ENCODE data around the gene DNAJC19.

The DNAJC19 gene

DNA sequence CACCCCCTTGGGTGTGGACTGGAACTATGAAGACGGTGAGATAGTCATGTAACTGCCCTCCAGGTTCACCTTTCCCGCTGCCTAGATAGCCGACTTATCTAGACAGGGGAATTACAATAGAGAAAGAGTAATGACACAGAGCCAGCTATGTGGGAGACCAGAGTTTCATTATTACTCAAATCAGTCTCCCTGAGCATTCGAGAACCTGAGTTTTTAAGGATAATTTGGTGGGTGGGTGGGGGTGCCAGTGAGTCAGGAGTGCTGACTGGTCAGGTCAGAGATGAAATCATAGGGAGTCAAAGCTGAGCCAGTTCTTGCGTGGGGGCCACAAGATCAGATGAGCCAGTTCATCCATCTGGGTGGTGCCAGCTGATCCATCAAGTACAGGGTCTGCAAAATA lies 19.7 kb upstream of the DNAJC19 start:
- TF ChIP-seq FOXP2 (optimal IDR thresholded peaks at IDR 0.05; ENCODE audit: borderline replicate concordance, extremely low read depth, extremely low read length, insufficient read depth) (no peak), POLR2AphosphoS5 (IDR thresholded peaks at IDR 0.05; ENCODE audit: low read depth, low read length) (no peak), SIN3A (IDR thresholded peaks at IDR 0.05; ENCODE audit: borderline replicate concordance, insufficient read depth, low read length) (no peak), TAF1 (IDR thresholded peaks at IDR 0.05; ENCODE audit: borderline replicate concordance, insufficient read depth, low read length) (no peak)
- TF ChIP-seq, protein P1, sequence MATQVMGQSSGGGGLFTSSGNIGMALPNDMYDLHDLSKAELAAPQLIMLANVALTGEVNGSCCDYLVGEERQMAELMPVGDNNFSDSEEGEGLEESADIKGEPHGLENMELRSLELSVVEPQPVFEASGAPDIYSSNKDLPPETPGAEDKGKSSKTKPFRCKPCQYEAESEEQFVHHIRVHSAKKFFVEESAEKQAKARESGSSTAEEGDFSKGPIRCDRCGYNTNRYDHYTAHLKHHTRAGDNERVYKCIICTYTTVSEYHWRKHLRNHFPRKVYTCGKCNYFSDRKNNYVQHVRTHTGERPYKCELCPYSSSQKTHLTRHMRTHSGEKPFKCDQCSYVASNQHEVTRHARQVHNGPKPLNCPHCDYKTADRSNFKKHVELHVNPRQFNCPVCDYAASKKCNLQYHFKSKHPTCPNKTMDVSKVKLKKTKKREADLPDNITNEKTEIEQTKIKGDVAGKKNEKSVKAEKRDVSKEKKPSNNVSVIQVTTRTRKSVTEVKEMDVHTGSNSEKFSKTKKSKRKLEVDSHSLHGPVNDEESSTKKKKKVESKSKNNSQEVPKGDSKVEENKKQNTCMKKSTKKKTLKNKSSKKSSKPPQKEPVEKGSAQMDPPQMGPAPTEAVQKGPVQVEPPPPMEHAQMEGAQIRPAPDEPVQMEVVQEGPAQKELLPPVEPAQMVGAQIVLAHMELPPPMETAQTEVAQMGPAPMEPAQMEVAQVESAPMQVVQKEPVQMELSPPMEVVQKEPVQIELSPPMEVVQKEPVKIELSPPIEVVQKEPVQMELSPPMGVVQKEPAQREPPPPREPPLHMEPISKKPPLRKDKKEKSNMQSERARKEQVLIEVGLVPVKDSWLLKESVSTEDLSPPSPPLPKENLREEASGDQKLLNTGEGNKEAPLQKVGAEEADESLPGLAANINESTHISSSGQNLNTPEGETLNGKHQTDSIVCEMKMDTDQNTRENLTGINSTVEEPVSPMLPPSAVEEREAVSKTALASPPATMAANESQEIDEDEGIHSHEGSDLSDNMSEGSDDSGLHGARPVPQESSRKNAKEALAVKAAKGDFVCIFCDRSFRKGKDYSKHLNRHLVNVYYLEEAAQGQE (IDR thresholded peaks at IDR 0.05; ENCODE audit: insufficient read depth in 1 of 2, low read depth in 2 of 2, low read length in 2 of 2), result no peak

DNA sequence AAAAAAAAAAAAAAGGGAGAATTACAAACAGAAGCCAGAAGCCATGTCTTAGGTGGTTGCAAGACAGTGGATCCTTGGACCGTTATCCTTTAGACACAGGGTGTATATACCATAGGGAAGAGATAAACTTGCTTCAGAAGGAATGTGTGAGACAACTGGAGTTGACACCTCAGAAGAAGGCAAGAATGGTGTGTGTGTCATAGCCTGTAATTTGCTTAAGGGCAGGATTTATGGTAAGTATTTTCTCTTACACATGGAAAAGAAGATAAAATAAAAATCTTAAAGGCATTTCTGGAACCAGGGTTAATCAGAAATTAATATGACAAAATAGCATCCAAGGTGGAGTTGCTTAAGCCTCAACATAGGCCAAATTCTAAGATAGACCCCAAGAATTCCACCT lies 19.3 kb upstream of the DNAJC19 start:
- TF ChIP-seq TAF1 (IDR thresholded peaks at IDR 0.05; ENCODE audit: borderline replicate concordance, insufficient read depth, low read length), result no peak
- TF ChIP-seq FOXP2 (optimal IDR thresholded peaks at IDR 0.05; ENCODE audit: borderline replicate concordance, extremely low read depth, extremely low read length, insufficient read depth), result no peak
- TF ChIP-seq, protein P1 (IDR thresholded peaks at IDR 0.05; ENCODE audit: insufficient read depth in 1 of 2, low read depth in 2 of 2, low read length in 2 of 2), result no peak
- no peak for TF ChIP-seq SIN3A (IDR thresholded peaks at IDR 0.05; ENCODE audit: borderline replicate concordance, insufficient read depth, low read length)
- no peak for TF ChIP-seq POLR2AphosphoS5 (IDR thresholded peaks at IDR 0.05; ENCODE audit: low read depth, low read length)

DNA sequence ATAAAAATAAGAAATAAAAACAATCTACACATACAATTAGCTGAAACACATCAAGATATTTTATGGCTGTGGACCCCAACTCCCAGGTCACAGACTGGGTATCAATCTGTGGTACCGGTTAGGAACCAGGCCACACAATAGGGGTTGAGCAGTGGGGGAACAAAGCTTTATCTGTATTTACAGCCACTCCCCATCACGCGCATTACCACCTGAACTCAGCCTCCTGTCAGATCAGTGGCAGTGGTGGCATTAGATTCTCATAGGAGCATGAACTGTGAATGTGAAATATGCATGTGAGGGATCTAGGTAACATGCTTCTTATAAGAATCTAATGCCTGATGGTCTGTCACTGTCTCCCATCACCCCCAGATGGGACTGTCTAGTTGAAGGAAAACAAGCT lies 17.7 kb upstream of the DNAJC19 start:
- TF ChIP-seq TAF1 (IDR thresholded peaks at IDR 0.05; ENCODE audit: borderline replicate concordance, insufficient read depth, low read length) (no peak), POLR2AphosphoS5 (IDR thresholded peaks at IDR 0.05; ENCODE audit: low read depth, low read length) (no peak), SIN3A (IDR thresholded peaks at IDR 0.05; ENCODE audit: borderline replicate concordance, insufficient read depth, low read length) (no peak), FOXP2 (optimal IDR thresholded peaks at IDR 0.05; ENCODE audit: borderline replicate concordance, extremely low read depth, extremely low read length, insufficient read depth) (no peak)
- TF ChIP-seq, protein P1 (IDR thresholded peaks at IDR 0.05; ENCODE audit: insufficient read depth in 1 of 2, low read depth in 2 of 2, low read length in 2 of 2), result no peak

DNA sequence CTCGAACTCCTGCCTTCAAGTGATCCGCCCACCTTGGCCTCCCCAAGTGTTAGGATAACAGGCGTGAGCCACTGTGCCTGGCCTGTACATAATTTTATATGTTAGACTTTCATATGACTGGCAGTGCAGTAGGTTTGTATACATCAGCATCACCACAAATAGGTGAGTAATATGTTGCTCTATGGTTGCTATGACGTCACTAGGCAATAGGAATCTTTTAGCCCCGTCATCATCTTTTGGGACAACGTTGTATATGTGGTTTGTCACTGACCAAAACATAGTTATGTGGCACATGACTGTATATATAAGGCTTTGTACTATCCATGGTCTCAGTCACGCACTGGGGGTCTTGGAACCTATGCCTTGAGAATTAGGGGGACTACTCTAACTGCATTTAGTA lies 17.0 kb upstream of the DNAJC19 start:
- TF ChIP-seq FOXP2 (optimal IDR thresholded peaks at IDR 0.05; ENCODE audit: borderline replicate concordance, extremely low read depth, extremely low read length, insufficient read depth) (no peak), POLR2AphosphoS5 (IDR thresholded peaks at IDR 0.05; ENCODE audit: low read depth, low read length) (no peak), SIN3A (IDR thresholded peaks at IDR 0.05; ENCODE audit: borderline replicate concordance, insufficient read depth, low read length) (no peak), TAF1 (IDR thresholded peaks at IDR 0.05; ENCODE audit: borderline replicate concordance, insufficient read depth, low read length) (no peak)
- TF ChIP-seq, protein P1 (IDR thresholded peaks at IDR 0.05; ENCODE audit: insufficient read depth in 1 of 2, low read depth in 2 of 2, low read length in 2 of 2), result no peak

DNA sequence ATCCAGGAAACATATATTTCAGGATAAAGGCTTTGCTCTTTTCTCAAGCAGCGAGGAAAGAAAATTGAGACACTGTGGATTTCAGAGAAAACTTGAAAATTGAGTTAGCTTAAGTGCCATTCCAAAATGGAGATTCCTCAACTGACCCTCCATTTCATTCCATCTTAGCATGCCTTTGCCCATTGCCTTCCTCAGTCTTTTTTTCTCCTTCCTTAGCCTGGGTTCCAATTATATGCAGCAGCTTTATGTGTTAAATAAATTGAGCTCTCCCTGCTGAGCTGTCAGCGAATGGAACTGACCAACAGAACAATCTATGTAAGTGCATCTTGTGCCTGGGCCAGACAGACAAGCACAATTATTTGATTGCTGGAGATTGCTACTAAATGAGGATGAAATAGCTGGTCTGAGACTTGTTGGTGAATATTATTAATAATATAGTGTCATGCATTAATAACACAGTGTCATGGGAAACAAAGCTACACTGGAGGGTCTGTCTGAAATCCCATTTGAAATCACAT lies 6.9 kb upstream of the DNAJC19 start:
- TF ChIP-seq, protein P1 (IDR thresholded peaks at IDR 0.05; ENCODE audit: insufficient read depth in 1 of 2, low read depth in 2 of 2, low read length in 2 of 2), result no peak
- TF ChIP-seq POLR2AphosphoS5 (IDR thresholded peaks at IDR 0.05; ENCODE audit: low read depth, low read length) (no peak), SIN3A (IDR thresholded peaks at IDR 0.05; ENCODE audit: borderline replicate concordance, insufficient read depth, low read length) (no peak), FOXP2 (optimal IDR thresholded peaks at IDR 0.05; ENCODE audit: borderline replicate concordance, extremely low read depth, extremely low read length, insufficient read depth) (no peak), TAF1 (IDR thresholded peaks at IDR 0.05; ENCODE audit: borderline replicate concordance, insufficient read depth, low read length) (no peak)

Data from PFSK-1 (cell line).